ENCODE data around the gene WDR37. TPM values are rescaled to one million over a fixed set of nuclear protein-coding genes. Genes with fewer than 3 reads are reported as not detected.

WDR37 gene
- total RNA-seq, 2 experiments from 2014 or later: 17.2 to 17.9 TPM

- TF ChIP-seq, protein P1, sequence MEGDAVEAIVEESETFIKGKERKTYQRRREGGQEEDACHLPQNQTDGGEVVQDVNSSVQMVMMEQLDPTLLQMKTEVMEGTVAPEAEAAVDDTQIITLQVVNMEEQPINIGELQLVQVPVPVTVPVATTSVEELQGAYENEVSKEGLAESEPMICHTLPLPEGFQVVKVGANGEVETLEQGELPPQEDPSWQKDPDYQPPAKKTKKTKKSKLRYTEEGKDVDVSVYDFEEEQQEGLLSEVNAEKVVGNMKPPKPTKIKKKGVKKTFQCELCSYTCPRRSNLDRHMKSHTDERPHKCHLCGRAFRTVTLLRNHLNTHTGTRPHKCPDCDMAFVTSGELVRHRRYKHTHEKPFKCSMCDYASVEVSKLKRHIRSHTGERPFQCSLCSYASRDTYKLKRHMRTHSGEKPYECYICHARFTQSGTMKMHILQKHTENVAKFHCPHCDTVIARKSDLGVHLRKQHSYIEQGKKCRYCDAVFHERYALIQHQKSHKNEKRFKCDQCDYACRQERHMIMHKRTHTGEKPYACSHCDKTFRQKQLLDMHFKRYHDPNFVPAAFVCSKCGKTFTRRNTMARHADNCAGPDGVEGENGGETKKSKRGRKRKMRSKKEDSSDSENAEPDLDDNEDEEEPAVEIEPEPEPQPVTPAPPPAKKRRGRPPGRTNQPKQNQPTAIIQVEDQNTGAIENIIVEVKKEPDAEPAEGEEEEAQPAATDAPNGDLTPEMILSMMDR (IDR thresholded peaks at IDR 0.05): no peak
- Mint-ChIP-seq H3K4me3 (peak within 1 kb of the TSS; percentile 98), H3K4me1 (ENCODE audit: low read depth) (peaks cover 64% of the 10 kb centered on the region), H3K27me3 (no peaks in the 10 kb centered on the region), H3K9me3 (no peaks in the 10 kb centered on the region), H3K27ac (peak within 1 kb of the TSS; percentile 96), H3K36me3 (ENCODE audit: low read depth) (peaks cover 61% of the 10 kb centered on the region)
- ChIA-PET POLR2A (interaction anchor here (0.7 to 3.5 kb wide), 15 partner anchors 9 to 119 kb away, joined by 3 to 24 read pairs (median 3); partner anchors contain the start of genes GTPBP4 and LARP4B), CTCF (interaction anchor here (0.6 to 1.8 kb wide), 4 partner anchors 11 to 338 kb away, joined by 3 to 5 read pairs (median 3); partner anchors contain the start of gene GTPBP4)
- peak; percentile 87 for ATAC-seq
- intact Hi-C loops (cut with micrococcal nuclease): no loop called here
- peak; percentile 98 for DNase-seq
These were observed 7.3 kb upstream of the WDR37 start, which contains the start of gene IDI1 for GRCh38 chr10:1048732-1049424. TSS of gene IDI1 (minus strand) at chr10:1049119. CDS start at chr10:1049003, 116 bp downstream.

DNA sequence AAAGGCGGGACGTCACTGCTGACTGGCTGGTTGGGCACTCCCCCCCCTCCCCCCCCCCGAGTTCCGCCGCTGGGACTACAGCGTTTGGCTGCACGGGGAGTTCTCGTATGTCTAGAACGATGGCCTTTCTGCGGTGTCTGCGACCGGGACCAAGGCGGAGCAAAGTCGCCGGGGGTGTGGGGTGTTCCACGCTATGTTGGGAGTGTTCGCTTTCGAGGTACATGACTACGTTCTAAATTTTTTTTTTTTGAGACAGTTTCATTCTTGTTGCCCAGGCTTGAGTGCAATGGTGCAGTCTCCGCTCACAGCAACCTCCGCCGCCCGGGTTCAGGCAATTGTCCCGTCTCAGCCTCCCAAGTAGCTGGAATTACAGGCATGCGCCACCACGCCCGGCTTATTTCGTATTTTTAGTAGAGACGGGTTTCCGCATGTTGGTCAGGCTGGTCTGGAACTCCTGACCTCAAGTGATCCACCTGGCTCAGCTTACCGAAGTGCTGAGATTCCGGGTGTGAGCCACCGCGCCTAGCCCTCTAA is 6.7 kb upstream of the WDR37 start:
- ATAC-seq (no peak), DNase-seq (no peak)
- Mint-ChIP-seq H3K36me3 (ENCODE audit: low read depth) (peaks cover 57% of the 10 kb centered on the region), H3K4me1 (ENCODE audit: low read depth) (peaks cover 63% of the 10 kb centered on the region), H3K27me3 (no peaks in the 10 kb centered on the region), H3K9me3 (no peaks in the 10 kb centered on the region), H3K4me3 (peak overlapping the region; percentile 98), H3K27ac (peak overlapping the region; percentile 96)
- intact Hi-C loops (cut with micrococcal nuclease): no loop called here
- POLR2A ChIA-PET: interaction anchor here (0.7 to 3.5 kb wide), 10 partner anchors 8 to 120 kb away, joined by 3 to 24 read pairs (median 4); partner anchors contain the start of genes GTPBP4 and LARP4B
- CTCF ChIA-PET: interaction anchor here (0.6 to 1.8 kb wide), 5 partner anchors 10 to 337 kb away, joined by 3 to 5 read pairs (median 3); partner anchors contain the start of gene GTPBP4
- TF ChIP-seq, protein P1 (IDR thresholded peaks at IDR 0.05): no peak

- H3K4me1 Mint-ChIP-seq (ENCODE audit: low read depth): peaks cover 63% of the 10 kb centered on the region
- H3K9me3 Mint-ChIP-seq: no peaks in the 10 kb centered on the region
- ChIA-PET CTCF (interaction anchor here (1.3 to 1.8 kb wide), 2 partner anchors 23 to 24 kb away, joined by 3 to 5 read pairs; no protein-coding TSS in a partner anchor), POLR2A (interaction anchor here (1.0 to 3.5 kb wide), 6 partner anchors 8 to 119 kb away, joined by 3 to 24 read pairs (median 11); partner anchors contain the start of genes GTPBP4 and LARP4B)
- H3K4me3 Mint-ChIP-seq: peak overlapping the region; percentile 98
- peaks cover 54% of the 10 kb centered on the region for H3K36me3 Mint-ChIP-seq (ENCODE audit: low read depth)
- ATAC-seq (no peak), DNase-seq (peak; percentile 39)
- intact Hi-C loops (cut with micrococcal nuclease): loop anchor here (5.0 kb wide), 2 partner anchors 63 to 118 kb away; partner anchors contain the start of genes GTPBP4 and LARP4B
- H3K27ac Mint-ChIP-seq: peak overlapping the region; percentile 96
- TF ChIP-seq, protein P1 (IDR thresholded peaks at IDR 0.05): no peak
- H3K27me3 Mint-ChIP-seq: no peaks in the 10 kb centered on the region
These were observed 6.0 kb upstream of the WDR37 start for GRCh38 chr10:1050145-1050544.

GRCh38 chr10:1050554-1050953 is 5.6 kb upstream of the WDR37 start:
- Mint-ChIP-seq H3K4me1 (ENCODE audit: low read depth) (peaks cover 62% of the 10 kb centered on the region), H3K27ac (peak overlapping the region; percentile 74), H3K9me3 (no peaks in the 10 kb centered on the region), H3K27me3 (no peaks in the 10 kb centered on the region), H3K36me3 (ENCODE audit: low read depth) (peaks cover 50% of the 10 kb centered on the region), H3K4me3 (peak overlapping the region; percentile 98)
- DNase-seq: peak; percentile 64
- TF ChIP-seq, protein P1 (IDR thresholded peaks at IDR 0.05): no peak
- no peak for ATAC-seq
- ChIA-PET CTCF (interaction anchor here (1.3 to 1.8 kb wide), 2 partner anchors 22 to 24 kb away, joined by 3 to 5 read pairs; no protein-coding TSS in a partner anchor), POLR2A (interaction anchor here (1.0 to 3.5 kb wide), 3 partner anchors 9 to 63 kb away, joined by 4 to 24 read pairs (median 15); partner anchors contain the start of gene GTPBP4)
- intact Hi-C loops (cut with micrococcal nuclease): loop anchor here (5.0 kb wide), 2 partner anchors 63 to 118 kb away; partner anchors contain the start of genes GTPBP4 and LARP4B
